GM12801 (cell line): ENCODE results near the gene STK32A.

Source experiments
- CTCF ChIP-seq: IDR thresholded peaks from one replicate; pipeline ENCODE4 v1.5.1; 2011; ENCODE audit warnings: control low read depth; ENCODE audit not compliant: insufficient read length; ENCODE audit errors: extremely low read depth

Gene STK32A

GRCh38 chr5:147432323-147432722 is 197.5 kb downstream of the STK32A start:
- no peak for TF ChIP-seq CTCF

- TF ChIP-seq CTCF: no peak
Measured at GRCh38 chr5:147434049-147434448, 199.2 kb downstream of the STK32A start.

GRCh38 chr5:147436596-147436995 is 201.8 kb downstream of the STK32A start:
- no peak for TF ChIP-seq CTCF

GRCh38 chr5:147437161-147437596 is 202.4 kb downstream of the STK32A start:
- TF ChIP-seq CTCF: no peak
